GM19467 (cell line): ENCODE data around the gene TPSAB1.

Experiments
- ATAC-seq: cut with Tn5 transposase; IDR thresholded peaks from one replicate; pipeline ENCODE4 v1.9.1; 2021; ENCODE audit warnings: mild to moderate bottlenecking, moderate library complexity; ENCODE audit not compliant: unreplicated experiment

Gene TPSAB1

GRCh38 chr16:1209081-1209480, 31.4 kb upstream of the TPSAB1 start:
- ATAC-seq, result no peak

DNA sequence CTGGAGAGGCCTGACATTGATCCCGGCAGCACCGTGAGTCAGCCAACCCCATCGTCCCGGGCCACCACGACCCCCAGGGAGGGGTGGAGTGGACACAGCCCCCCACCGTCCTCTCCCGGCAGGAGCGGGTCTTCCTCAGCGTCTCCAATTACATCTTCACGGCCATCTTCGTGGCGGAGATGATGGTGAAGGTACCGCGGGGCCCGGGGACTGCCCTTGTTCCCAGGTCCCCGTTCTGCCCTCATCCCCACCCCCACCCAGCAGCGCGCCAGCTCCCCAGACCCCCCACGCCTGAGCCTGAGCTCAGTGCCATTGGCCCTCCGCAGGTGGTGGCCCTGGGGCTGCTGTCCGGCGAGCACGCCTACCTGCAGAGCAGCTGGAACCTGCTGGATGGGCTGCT, 30.0 kb upstream of the TPSAB1 start:
- no peak for ATAC-seq

DNA sequence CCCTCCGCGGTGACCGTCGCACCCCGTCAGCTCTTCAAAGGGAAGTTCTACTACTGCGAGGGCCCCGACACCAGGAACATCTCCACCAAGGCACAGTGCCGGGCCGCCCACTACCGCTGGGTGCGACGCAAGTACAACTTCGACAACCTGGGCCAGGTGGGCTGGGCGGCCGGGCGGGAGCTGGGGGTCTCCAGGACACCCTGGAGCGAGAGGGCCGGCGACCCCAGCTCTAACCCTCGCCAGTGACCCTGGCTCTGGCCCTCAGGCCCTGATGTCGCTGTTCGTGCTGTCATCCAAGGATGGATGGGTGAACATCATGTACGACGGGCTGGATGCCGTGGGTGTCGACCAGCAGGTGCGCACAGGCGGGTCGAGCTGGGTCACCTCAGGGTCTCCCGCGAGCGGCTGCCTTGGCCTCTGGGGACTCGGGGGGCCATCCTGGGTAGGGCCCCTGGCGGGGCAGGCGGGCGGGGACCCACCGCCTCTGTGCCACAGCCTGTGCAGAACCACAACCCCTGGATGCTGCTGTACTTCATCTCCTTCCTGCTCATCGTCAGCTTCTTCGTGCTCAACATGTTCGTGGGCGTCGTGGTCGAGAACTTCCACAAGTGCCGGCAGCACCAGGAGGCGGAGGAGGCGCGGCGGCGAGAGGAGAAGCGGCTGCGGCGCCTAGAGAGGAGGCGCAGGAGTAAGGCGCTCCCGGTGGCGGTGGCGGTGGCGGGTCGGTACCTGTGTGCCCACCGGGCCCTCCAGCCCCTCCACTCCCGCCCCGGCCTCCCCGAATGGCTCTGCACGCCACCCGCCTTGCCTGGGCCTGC, 28.8 kb upstream of the TPSAB1 start:
- no peak for ATAC-seq

DNA sequence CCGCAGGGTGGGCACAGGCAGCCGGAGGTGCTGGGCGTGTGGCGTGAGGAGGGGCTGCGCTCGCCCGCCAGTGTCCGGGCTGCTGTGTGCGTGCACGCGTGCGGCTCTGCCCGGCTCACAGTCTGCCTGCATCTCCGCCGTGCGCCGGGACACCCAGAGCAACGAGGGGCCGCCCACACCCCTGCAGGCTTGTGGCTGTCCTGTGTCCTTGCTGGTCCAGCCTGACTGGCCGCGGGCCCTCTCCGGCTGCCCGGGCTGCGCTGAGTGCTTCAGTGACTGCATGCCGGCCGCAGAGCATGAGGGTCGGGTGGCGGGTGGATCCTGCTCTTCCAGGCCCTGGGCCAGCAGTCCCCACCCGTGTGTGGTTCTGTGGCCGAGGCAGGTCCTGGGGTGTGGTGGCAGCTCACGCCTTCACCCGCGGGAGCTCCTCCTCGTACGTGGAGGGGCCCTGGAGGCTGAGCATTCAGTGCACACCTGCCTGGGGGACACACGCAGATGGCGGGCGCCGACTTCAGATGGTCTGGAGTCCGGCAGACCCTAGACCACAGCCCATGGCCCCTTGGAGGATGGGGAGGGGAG, 27.8 kb upstream of the TPSAB1 start:
- ATAC-seq, result no peak

DNA sequence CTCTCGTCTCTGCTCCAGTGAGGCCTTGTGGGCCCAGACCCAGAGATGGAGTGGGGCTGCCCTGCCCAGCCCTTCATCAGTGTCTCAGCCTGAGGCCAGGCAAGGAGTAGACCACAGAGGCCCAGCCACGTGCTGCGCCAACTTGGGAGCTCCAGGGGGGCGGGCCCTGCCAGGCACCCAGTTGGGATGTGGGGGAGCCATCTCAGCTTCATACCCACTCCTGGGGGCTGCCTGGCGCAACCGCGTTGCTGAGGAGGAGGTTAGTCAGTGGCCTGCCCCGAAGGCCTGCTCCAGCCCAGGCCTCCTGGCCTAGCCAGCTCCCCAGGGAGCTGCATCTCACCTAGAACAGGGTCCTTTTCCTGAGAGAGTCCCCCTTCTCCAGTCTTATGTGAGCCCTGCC, 27.3 kb upstream of the TPSAB1 start:
- no peak for ATAC-seq

- ATAC-seq, result no peak
Observed at GRCh38 chr16:1213796-1214372, 26.6 kb upstream of the TPSAB1 start.

- no peak for ATAC-seq
Observed at GRCh38 chr16:1214719-1215118, 25.8 kb upstream of the TPSAB1 start.

DNA sequence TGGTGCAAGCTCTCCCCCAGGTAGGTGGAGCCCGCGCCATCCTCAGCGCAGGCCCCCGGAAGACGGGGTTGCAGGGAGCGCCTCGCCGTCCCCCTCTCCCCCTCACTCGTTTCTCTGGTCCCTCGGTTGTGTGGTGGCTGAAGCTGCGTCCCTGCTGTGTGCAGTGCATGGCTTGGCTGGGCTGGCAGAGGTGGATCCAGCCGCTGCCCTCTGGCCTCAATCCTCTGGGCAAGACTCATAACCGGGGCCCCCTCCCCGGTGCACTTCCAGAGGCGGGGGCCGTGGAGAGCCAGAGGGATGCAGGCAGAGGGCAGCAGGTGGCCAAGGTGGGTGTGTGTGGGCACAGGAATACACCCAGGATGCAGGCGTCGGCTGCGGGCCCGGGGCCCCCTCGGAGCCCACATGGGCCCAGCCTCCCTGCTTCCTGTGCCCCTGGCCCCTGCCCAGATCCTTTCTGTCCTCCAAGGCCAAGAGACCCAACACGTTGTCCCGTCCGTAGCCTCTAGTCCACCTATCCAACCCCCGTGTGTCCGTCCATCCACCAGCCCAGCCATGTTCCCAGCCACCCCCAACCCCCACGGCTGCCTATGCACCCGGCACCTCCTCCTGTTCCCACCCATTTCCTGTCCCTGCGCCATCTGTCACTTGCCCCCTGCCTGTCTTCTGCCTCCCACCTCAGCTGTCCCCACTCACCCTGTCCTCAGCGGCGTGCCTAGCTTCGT, 24.8 kb upstream of the TPSAB1 start:
- no peak for ATAC-seq

DNA sequence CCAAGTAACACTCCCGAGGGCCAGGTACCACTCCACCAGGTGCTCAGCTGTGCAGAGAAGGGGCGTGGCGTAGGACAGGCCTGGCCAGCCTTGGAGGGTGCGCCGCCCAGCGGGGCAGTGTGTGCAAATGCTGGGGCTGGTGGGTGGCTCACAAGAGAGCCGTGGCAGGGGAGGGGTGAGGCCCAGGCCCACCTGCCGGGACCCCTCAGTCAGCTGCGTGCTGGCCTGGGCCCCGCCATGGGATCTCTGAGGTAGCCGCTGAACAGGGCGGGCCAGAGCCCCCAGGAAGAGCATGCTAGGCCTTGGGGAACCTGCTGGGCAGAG, 24.2 kb upstream of the TPSAB1 start:
- no peak for ATAC-seq

DNA sequence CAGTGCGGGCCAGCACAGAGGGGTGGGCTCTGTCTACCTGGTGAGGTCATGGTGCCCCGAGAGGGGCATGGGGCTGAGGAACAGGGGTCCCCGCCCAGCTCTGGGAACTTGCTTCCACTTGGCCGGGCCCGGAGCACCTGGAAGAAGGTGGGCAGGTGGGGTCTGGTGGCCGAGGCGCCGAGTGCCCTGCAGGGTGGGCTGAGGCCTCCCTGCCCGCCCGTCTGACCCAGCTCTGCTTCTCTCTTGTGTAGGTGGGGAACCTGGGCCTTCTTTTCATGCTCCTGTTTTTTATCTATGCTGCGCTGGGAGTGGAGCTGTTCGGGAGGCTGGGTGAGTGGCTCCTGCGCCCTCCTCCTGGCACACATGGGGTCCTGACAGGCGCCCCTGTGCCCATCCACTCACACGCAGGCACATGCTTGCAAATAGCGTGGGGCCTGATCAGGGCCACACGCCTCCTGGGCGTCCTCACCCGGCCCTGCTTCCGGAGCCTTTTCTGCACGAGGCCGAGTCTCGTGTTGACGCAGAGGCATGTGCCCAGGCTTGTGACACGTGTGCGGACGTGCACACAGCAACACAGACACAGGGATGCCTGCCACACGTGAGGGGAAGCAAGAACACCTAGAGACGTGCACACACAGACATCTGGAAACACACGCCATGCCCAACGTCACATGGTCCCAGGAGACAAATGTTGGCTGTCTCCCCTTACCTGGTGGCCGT, 23.7 kb upstream of the TPSAB1 start:
- ATAC-seq, result no peak

DNA sequence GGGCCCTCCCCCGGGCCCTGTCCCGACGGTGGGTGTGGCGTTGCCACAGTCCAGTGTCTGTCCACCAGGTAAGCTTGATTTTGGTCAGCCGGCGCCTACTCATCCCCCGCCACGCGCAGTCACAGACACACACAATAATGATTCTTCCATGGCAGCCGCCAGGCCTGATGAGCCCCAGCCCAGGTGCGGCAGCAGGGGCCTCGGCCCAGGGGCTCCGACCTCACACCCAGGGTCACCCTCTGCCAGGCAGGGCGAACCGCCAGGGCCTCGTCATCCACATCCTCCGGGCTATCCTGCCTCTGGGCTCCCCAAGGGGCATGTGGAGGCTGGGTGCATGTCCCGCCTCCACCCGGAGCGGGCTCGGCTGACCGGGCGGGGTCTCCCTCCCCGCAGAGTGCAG, 23.0 kb upstream of the TPSAB1 start:
- no peak for ATAC-seq

GRCh38 chr16:1218061-1218929, 22.2 kb upstream of the TPSAB1 start:
- no peak for ATAC-seq

GRCh38 chr16:1218930-1219611, 21.4 kb upstream of the TPSAB1 start:
- ATAC-seq, result no peak

- ATAC-seq, result no peak
Observed at GRCh38 chr16:1220098-1220728, 20.3 kb upstream of the TPSAB1 start.

GRCh38 chr16:1220841-1221627, 19.5 kb upstream of the TPSAB1 start:
- no peak for ATAC-seq

DNA sequence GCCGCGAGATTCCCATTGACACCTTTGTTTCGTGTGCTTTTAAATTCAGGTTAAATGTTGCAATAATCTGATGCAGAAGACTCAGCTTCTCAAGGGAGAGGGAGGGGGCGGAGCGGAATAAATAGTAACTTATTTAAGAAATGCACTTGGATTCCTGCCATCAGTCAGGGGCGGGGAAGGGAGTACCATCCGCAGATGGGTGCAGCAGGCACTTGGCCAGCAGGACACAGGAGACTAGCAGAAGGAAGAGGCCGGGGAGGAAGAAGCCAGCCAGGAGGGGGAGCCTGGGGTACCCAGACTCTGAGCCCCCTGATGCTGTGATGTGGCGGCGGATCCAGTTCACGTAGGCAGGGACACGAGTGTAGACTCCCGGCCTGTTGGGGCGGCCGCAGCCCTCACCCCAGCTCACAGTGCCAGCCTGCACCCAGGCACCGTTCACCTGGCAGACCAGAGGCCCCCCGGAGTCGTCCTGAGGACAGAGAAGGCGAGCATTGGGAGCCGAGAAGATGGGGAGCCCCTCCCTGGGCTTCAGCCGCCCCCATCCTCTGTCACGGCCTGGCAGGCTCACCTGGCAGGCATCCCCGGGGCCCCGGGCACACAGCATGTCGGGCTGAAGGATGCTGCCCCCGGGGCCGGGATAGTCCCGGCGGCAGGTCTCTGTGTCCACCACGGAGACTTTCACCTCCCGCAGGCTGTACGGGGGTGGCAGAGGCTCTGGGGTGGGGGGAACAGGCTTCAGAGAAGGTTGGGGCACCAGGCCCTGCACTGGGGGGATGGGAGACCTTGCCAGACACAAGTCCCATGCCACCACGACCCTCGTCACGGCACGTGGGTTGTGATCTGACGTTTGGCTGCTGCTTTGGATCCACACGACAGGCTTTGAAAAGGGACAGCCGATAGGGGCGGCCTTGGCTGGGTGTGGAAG, 18.6 kb upstream of the TPSAB1 start:
- no peak for ATAC-seq

DNA sequence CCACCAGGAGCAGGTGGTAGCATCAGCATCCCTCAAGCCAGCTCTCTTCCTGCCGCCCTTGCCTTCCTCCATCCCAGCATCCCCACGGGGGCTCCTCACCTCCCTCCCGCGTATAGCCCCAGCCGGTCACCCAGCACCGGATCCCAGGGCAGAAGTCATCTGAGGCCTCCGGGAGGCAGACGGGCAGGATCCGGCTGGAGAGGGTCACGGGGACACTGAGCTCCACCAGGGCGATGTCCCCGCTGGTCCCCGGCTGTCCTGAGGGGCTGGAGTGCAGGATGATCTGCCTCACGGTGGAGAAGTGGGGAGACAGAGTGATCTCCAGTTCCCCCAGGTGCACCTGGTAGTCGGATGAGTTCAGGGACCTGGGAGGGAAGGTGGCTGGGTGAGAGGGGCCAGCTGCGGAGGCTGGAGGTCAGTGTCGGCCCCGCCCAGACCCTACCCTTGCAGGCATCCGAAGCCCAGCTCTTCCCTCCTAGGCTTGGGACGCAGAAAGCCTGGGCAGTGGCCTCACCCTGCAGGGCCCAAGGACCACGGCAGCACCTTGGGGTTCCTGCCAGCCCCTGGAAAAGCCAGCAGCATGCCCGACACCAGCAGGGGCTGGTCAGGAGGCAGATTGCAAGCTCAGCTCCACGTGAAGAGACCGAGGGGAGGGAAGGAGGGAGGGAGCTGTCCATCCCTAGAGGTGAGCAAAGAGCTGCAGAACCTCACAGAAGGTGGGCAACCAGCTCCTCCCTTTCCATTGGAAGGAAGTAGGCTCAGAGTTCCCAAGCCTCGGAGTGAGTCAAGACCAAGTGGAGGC, 17.8 kb upstream of the TPSAB1 start:
- no peak for ATAC-seq
